BLaER1 treated with 17β-estradiol and CSF1 and Interleukin-3, amounts not matched to agents 10 nM and 100 nM (cell line): ENCODE measurements around the gene TUBB4A.

Experiments
- H3K27ac ChIP-seq, 11 experiments: shearing (Covaris generic); formaldehyde crosslinking; 2 replicates each; pipeline ENCODE4 v1.8.1; 2022
- H3K27me3 ChIP-seq, 11 experiments: shearing (Covaris generic); formaldehyde crosslinking; 2 replicates each; pipeline ENCODE4 v1.8.1; 2022
- H3K36me3 ChIP-seq, 11 experiments: shearing (Covaris generic); formaldehyde crosslinking; 2 replicates each; pipeline ENCODE4 v1.8.1; 2022
- H3K4me1 ChIP-seq, 10 experiments: shearing (Covaris generic); formaldehyde crosslinking; 2 replicates each; pipeline ENCODE4 v1.8.1; 2022
- H3K4me2 ChIP-seq, 11 experiments: shearing (Covaris generic); formaldehyde crosslinking; 2 replicates each; pipeline ENCODE4 v1.8.1; 2022
- H3K4me3 ChIP-seq, 10 experiments: shearing (Covaris generic); formaldehyde crosslinking; 2 replicates each; pipeline ENCODE4 v1.8.1; 2022
- H3K9ac ChIP-seq, 11 experiments: shearing (Covaris generic); formaldehyde crosslinking; 2 replicates each; pipeline ENCODE4 v1.8.1; 2022
- H3K9me3 ChIP-seq, 11 experiments: shearing (Covaris generic); formaldehyde crosslinking; replicated peaks in 1 of 11; 2 replicates each; pipeline ENCODE4 v1.8.1; 2022
- H4K20me1 ChIP-seq, 11 experiments: shearing (Covaris generic); formaldehyde crosslinking; 2 replicates each; pipeline ENCODE4 v1.8.1; 2022
- Cebpa-rat ChIP-seq, 11 experiments: shearing (Covaris generic); IDR thresholded peaks; 2 replicates each; pipeline ENCODE4 v1.8.1; 2022

TUBB4A gene

DNA sequence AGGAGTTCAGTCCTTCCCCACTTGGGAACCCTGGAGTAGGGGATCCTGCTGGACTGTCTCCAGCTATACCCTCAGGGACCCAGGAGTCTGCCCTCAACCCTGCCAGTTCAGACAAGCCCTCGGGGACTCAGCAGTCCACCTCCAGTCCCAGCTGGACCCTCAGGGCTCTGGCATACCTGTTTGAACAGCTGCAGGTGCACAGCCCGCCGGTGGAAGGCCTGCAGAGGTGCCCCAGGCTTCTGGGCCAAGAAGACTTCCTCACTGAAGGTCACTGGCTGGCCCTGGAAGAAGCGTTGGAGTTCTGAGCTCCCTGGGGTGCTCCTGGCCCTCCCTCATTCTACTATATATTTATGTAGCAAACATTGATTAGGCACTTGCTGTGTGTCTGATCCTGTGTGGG is 29.4 kb downstream of the TUBB4A start:
- Histone ChIP-seq H3K9ac (no peak overlapping the region), H3K36me3 (peaks cover 17 to 81% (median 26%) of the 10 kb centered on the region in 11 experiments; a peak in 19 of 22 replicates), H3K27me3 (no peaks in the 10 kb centered on the region), H4K20me1 (peaks cover 0 to 11% (median 0%) of the 10 kb centered on the region in 11 experiments; a peak in 1 of 22 replicates), H3K9me3 (peaks cover 0 to 12% (median 4%) of the 10 kb centered on the region in 11 experiments; a peak in 9 of 22 replicates), H3K27ac (no peak overlapping the region), H3K4me1 (peaks cover 0 to 8% (median 0%) of the 10 kb centered on the region in 10 experiments; a peak in 1 of 20 replicates), H3K4me2 (no peak overlapping the region), H3K4me3 (no peak overlapping the region)
- no peak for TF ChIP-seq Cebpa-rat (IDR thresholded peaks at IDR 0.05)

- H3K4me2 ChIP-seq: no peak overlapping the region
- no peak overlapping the region for H3K27ac ChIP-seq
- H3K9me3 ChIP-seq: peaks cover 0 to under 1% (median 0%) of the 10 kb centered on the region in 11 experiments; a peak in 2 of 22 replicates
- H3K27me3 ChIP-seq: no peaks in the 10 kb centered on the region
- peaks cover 0 to 8% (median 0%) of the 10 kb centered on the region in 10 experiments; a peak in 1 of 20 replicates for H3K4me1 ChIP-seq
- peaks cover 0 to 16% (median 0%) of the 10 kb centered on the region in 11 experiments; a peak in 1 of 22 replicates for H4K20me1 ChIP-seq
- peaks cover 6 to 71% (median 14%) of the 10 kb centered on the region in 11 experiments; a peak in 16 of 22 replicates for H3K36me3 ChIP-seq
- no peak for TF ChIP-seq Cebpa-rat (IDR thresholded peaks at IDR 0.05)
- no peak overlapping the region for H3K9ac ChIP-seq
- H3K4me3 ChIP-seq: no peak overlapping the region
Observed at GRCh38 chr19:6471076-6471475, 31.0 kb downstream of the TUBB4A start.

DNA sequence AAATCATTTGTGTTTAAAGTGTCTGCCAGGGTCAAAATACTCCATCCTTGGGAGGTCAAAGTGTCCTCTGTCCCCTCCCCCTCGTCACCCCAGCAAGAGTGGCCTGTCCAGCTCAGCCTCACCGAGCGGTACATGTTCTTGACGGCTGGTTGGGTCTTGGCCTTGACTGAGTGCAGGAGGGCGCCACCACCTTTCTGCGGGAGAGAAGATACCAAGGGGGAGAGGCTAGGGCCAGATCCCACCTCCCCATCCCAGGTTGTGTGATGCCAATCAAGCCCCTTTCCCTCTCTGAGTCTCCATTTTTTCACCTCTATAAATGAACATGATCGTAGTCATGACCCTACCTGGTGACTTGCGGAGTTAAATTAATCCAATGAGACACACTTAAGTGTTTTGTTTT is 31.9 kb downstream of the TUBB4A start:
- Histone ChIP-seq H3K4me3 (no peak overlapping the region), H3K36me3 (peaks cover under 1 to 62% (median 6%) of the 10 kb centered on the region in 11 experiments; a peak in 15 of 22 replicates), H3K27me3 (no peaks in the 10 kb centered on the region), H3K4me2 (no peak overlapping the region), H3K9me3 (no peaks in the 10 kb centered on the region), H4K20me1 (0 out of 22 replicates have a peak, but pooled peaks cover 0 to 12% (median 0%) of the 10 kb centered on the region in 11 experiments), H3K27ac (no peak overlapping the region), H3K9ac (no peak overlapping the region), H3K4me1 (peaks cover 0 to 8% (median 0%) of the 10 kb centered on the region in 10 experiments; a peak in 1 of 20 replicates)
- TF ChIP-seq Cebpa-rat (IDR thresholded peaks at IDR 0.05): no peak

- Histone ChIP-seq H3K27me3 (no peaks in the 10 kb centered on the region), H3K36me3 (peaks cover 0 to 42% (median 4%) of the 10 kb centered on the region in 11 experiments; a peak in 10 of 22 replicates), H3K27ac (no peak overlapping the region), H4K20me1 (0 out of 22 replicates have a peak, but pooled peaks cover 0 to 12% (median 0%) of the 10 kb centered on the region in 11 experiments), H3K9ac (no peak overlapping the region), H3K9me3 (no peaks in the 10 kb centered on the region), H3K4me3 (no peak overlapping the region), H3K4me1 (peaks cover 0 to 8% (median 0%) of the 10 kb centered on the region in 10 experiments; a peak in 1 of 20 replicates), H3K4me2 (no peak overlapping the region)
- no peak for TF ChIP-seq Cebpa-rat (IDR thresholded peaks at IDR 0.05)
Observed at GRCh38 chr19:6467384-6467783, 34.7 kb downstream of the TUBB4A start.

GRCh38 chr19:6466526-6467248 is 35.4 kb downstream of the TUBB4A start:
- Histone ChIP-seq H3K9ac (no peak overlapping the region), H3K4me1 (peaks cover 0 to 8% (median 0%) of the 10 kb centered on the region in 10 experiments; a peak in 1 of 20 replicates), H3K36me3 (peaks cover 0 to 40% (median 4%) of the 10 kb centered on the region in 11 experiments; a peak in 10 of 22 replicates), H3K27me3 (no peaks in the 10 kb centered on the region), H3K9me3 (no peaks in the 10 kb centered on the region), H4K20me1 (0 out of 22 replicates have a peak, but pooled peaks cover 0 to 12% (median 0%) of the 10 kb centered on the region in 11 experiments), H3K27ac (no peak overlapping the region), H3K4me3 (no peak overlapping the region), H3K4me2 (no peak overlapping the region)
- no peak for TF ChIP-seq Cebpa-rat (IDR thresholded peaks at IDR 0.05)

DNA sequence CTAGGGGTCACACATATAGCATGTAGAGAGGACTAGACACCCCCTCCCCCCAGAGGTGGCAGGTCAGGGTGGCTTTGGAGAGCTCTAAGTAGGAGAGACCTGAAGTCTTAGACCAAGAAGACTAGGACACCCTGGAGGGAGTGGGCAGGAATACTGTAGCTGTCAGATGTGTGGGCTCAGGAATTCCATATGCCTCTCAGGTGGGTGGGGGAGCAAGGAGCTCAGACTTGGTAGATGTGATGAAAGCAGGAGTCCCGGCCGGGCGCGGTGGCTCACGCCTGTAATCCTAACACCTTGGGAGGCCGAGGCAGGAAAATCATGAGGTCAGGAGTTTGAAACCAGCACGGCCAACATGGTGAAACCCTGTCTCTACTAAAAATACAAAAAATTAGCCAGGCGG is 36.4 kb downstream of the TUBB4A start:
- no peak for TF ChIP-seq Cebpa-rat (IDR thresholded peaks at IDR 0.05)
- Histone ChIP-seq H3K9ac (no peak overlapping the region), H3K4me2 (no peak overlapping the region), H3K27ac (no peak overlapping the region), H3K4me1 (peaks cover 0 to 11% (median 2%) of the 10 kb centered on the region in 10 experiments; a peak in 9 of 20 replicates), H3K4me3 (no peak overlapping the region), H3K27me3 (no peaks in the 10 kb centered on the region), H4K20me1 (0 out of 22 replicates have a peak, but pooled peaks cover 0 to 12% (median 0%) of the 10 kb centered on the region in 11 experiments), H3K36me3 (peaks cover 0 to 32% (median 4%) of the 10 kb centered on the region in 11 experiments; a peak in 8 of 22 replicates), H3K9me3 (no peaks in the 10 kb centered on the region)

DNA sequence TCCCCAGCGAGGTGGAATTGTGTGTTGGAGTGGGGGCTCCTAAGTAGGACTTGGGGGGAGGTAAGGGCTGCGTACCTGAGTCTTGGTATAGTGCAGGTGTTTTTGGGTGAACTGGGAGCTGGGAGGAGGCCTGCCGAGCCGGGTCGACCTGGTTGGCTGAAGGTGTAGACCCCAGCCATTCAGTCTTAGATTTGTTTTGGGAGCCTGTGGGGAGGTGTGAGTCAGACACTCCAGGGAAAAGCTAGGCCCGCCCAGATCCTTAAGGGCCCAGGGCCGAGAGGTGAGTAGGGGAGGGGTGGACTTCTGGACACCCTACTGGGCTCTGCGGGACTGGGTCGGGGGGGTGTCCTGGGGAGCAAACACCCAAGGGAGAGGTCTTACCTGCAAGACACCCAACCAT is 37.1 kb downstream of the TUBB4A start:
- Histone ChIP-seq H3K9me3 (no peaks in the 10 kb centered on the region), H3K9ac (no peak overlapping the region), H3K27me3 (no peaks in the 10 kb centered on the region), H3K36me3 (peaks cover 0 to 26% (median 4%) of the 10 kb centered on the region in 11 experiments; a peak in 7 of 22 replicates), H3K4me2 (no peak overlapping the region), H3K4me1 (peaks cover 0 to 13% (median 4%) of the 10 kb centered on the region in 10 experiments; a peak in 9 of 20 replicates), H3K27ac (no peak overlapping the region), H3K4me3 (no peak overlapping the region), H4K20me1 (0 out of 22 replicates have a peak, but pooled peaks cover 0 to 12% (median 0%) of the 10 kb centered on the region in 11 experiments)
- no peak for TF ChIP-seq Cebpa-rat (IDR thresholded peaks at IDR 0.05)

- 0 out of 22 replicates have a peak, but pooled peaks cover 0 to 12% (median 0%) of the 10 kb centered on the region in 11 experiments for H4K20me1 ChIP-seq
- peaks cover 0 to 21% (median 4%) of the 10 kb centered on the region in 11 experiments; a peak in 7 of 22 replicates for H3K36me3 ChIP-seq
- H3K4me2 ChIP-seq: no peak within 1 kb of the TSS
- no peak within 1 kb of the TSS for H3K9ac ChIP-seq
- no peak within 1 kb of the TSS for H3K4me3 ChIP-seq
- peaks cover 0 to 13% (median 4%) of the 10 kb centered on the region in 10 experiments; a peak in 10 of 20 replicates for H3K4me1 ChIP-seq
- H3K27me3 ChIP-seq: no peaks in the 10 kb centered on the region
- no peaks in the 10 kb centered on the region for H3K9me3 ChIP-seq
- no peak within 1 kb of the TSS for H3K27ac ChIP-seq
- no peak for TF ChIP-seq Cebpa-rat (IDR thresholded peaks at IDR 0.05)
Observed at GRCh38 chr19:6464070-6464873, 37.8 kb downstream of the TUBB4A start, which contains the start of gene CRB3. Gene CRB3, plus strand, starts transcription at chr19:6464271. Its CDS starts 431 bp downstream, at chr19:6464702.
